AG09309 (cell line): ENCODE results near the gene EXOC3.
A peak's percentile ranks its signal among the peaks of the same experiment; 100 is the strongest.

Experiments
- DNase-seq: peaks from one replicate; pipeline ENCODE4 v3.0.0-alpha.2; 2010; ENCODE audit warnings: low read depth
- H3K4me3 ChIP-seq: 2 replicates; pipeline ENCODE4 v1.5.1; 2011; ENCODE audit warnings: mild to moderate bottlenecking, low read depth, low read length, moderate library complexity; ENCODE audit not compliant: control insufficient read depth
- CTCF ChIP-seq: IDR thresholded peaks from 2 replicates; pipeline ENCODE4 v1.5.1; 2011; ENCODE audit warnings: mild to moderate bottlenecking, low read depth, low read length, inconsistent platforms; ENCODE audit not compliant: insufficient read depth, control insufficient read depth; ENCODE audit errors: missing control alignments

EXOC3 gene

GRCh38 chr5:428754-429452 is 14.1 kb upstream of the EXOC3 start:
- DNase-seq: no peak
- no peak overlapping the region for H3K4me3 ChIP-seq
- TF ChIP-seq CTCF: no peak

GRCh38 chr5:429453-430188 is 13.4 kb upstream of the EXOC3 start:
- DNase-seq: peak; percentile 63
- no peak for TF ChIP-seq CTCF
- no peak overlapping the region for H3K4me3 ChIP-seq

- no peak for DNase-seq
- no peak overlapping the region for H3K4me3 ChIP-seq
- no peak for TF ChIP-seq CTCF
These were observed 12.6 kb upstream of the EXOC3 start for GRCh38 chr5:430214-430925.

- no peak for DNase-seq
- H3K4me3 ChIP-seq: no peak overlapping the region
- peak; percentile 74 for TF ChIP-seq CTCF
These were observed 11.8 kb upstream of the EXOC3 start for GRCh38 chr5:431001-431710.

- H3K4me3 ChIP-seq: no peak overlapping the region
- TF ChIP-seq CTCF: no peak
- no peak for DNase-seq
These were observed 11.3 kb upstream of the EXOC3 start for GRCh38 chr5:431711-432050.

- H3K4me3 ChIP-seq: no peak overlapping the region
- no peak for TF ChIP-seq CTCF
- DNase-seq: no peak
These were observed 10.6 kb upstream of the EXOC3 start for GRCh38 chr5:432201-432927.
